ENCODE data around the gene VGLL4. TPM values are rescaled to one million over a fixed set of nuclear protein-coding genes. Genes with fewer than 3 reads are reported as not detected.

The VGLL4 gene
- total RNA-seq, 2 experiments from 2014 or later, result 54.4 to 60.2 TPM

GRCh38 chr3:11668243-11669235 lies 24.8 kb upstream of the VGLL4 start:
- TF ChIP-seq, protein P1, sequence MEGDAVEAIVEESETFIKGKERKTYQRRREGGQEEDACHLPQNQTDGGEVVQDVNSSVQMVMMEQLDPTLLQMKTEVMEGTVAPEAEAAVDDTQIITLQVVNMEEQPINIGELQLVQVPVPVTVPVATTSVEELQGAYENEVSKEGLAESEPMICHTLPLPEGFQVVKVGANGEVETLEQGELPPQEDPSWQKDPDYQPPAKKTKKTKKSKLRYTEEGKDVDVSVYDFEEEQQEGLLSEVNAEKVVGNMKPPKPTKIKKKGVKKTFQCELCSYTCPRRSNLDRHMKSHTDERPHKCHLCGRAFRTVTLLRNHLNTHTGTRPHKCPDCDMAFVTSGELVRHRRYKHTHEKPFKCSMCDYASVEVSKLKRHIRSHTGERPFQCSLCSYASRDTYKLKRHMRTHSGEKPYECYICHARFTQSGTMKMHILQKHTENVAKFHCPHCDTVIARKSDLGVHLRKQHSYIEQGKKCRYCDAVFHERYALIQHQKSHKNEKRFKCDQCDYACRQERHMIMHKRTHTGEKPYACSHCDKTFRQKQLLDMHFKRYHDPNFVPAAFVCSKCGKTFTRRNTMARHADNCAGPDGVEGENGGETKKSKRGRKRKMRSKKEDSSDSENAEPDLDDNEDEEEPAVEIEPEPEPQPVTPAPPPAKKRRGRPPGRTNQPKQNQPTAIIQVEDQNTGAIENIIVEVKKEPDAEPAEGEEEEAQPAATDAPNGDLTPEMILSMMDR (IDR thresholded peaks at IDR 0.05), result no peak
- H3K4me1 Mint-ChIP-seq (ENCODE audit: low read depth), result no peaks in the 10 kb centered on the region
- H3K27me3 Mint-ChIP-seq, result no peaks in the 10 kb centered on the region
- H3K9me3 Mint-ChIP-seq, result no peaks in the 10 kb centered on the region
- no peak for ATAC-seq
- CTCF ChIA-PET, result no interaction called here
- no peaks in the 10 kb centered on the region for H3K36me3 Mint-ChIP-seq (ENCODE audit: low read depth)
- intact Hi-C loops (cut with micrococcal nuclease), result no loop called here
- H3K27ac Mint-ChIP-seq, result no peak overlapping the region
- POLR2A ChIA-PET, result no interaction called here
- H3K4me3 Mint-ChIP-seq, result no peak overlapping the region
- DNase-seq, result no peak

- CTCF ChIA-PET, result no interaction called here
- Mint-ChIP-seq H3K9me3 (peaks cover 4% of the 10 kb centered on the region), H3K36me3 (ENCODE audit: low read depth) (peaks cover 3% of the 10 kb centered on the region), H3K4me3 (no peak overlapping the region), H3K27me3 (no peaks in the 10 kb centered on the region), H3K27ac (no peak overlapping the region), H3K4me1 (ENCODE audit: low read depth) (no peaks in the 10 kb centered on the region)
- ATAC-seq (no peak), DNase-seq (no peak)
- intact Hi-C loops (cut with micrococcal nuclease), result no loop called here
- POLR2A ChIA-PET, result interaction anchor here (0.9 kb wide), 1 partner anchor 9 kb away, joined by 3 read pairs; no protein-coding TSS in a partner anchor
- TF ChIP-seq, protein P1 (IDR thresholded peaks at IDR 0.05), result no peak
Observed at GRCh38 chr3:11665331-11665730, 21.6 kb upstream of the VGLL4 start.

DNA sequence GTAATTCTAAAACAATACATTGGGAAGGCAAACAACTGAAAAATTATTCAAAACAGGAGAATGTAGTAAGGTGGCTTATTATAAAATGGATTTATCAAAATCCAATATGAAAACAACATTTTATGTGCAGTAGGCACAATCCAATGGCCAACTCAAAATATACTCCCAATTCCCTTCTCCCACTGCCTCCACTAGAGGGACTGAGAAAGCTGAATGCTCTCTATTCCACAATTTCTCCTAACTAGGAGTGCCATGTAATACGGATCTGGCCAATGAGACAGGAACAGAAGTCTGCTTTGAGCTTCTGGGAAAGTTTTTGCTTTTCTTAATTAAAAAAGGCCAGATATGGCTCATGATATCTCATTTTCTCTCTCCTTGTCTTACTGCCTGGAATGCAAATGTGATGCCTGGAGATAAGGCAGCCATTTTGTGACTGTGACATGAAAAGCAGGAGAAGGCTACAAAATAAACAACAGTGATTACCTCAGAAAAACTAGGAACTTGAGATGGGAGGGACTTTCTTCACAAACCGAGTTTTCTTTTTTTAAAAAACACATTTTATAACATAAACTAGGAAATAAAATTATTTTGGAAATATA lies 18.8 kb upstream of the VGLL4 start:
- CTCF ChIA-PET, result interaction anchor here (1.0 to 1.7 kb wide), 6 partner anchors 10 to 327 kb away, joined by 3 to 4 read pairs (median 3); no protein-coding TSS in a partner anchor
- H3K9me3 Mint-ChIP-seq, result peaks cover 4% of the 10 kb centered on the region
- H3K4me1 Mint-ChIP-seq (ENCODE audit: low read depth), result no peaks in the 10 kb centered on the region
- peaks cover 3% of the 10 kb centered on the region for H3K36me3 Mint-ChIP-seq (ENCODE audit: low read depth)
- ATAC-seq (no peak), DNase-seq (no peak)
- intact Hi-C loops (cut with micrococcal nuclease), result no loop called here
- no peaks in the 10 kb centered on the region for H3K27me3 Mint-ChIP-seq
- H3K27ac Mint-ChIP-seq, result no peak overlapping the region
- POLR2A ChIA-PET, result interaction anchor here (1.0 kb wide), 1 partner anchor 10 kb away, joined by 3 read pairs; no protein-coding TSS in a partner anchor
- TF ChIP-seq, protein P1 (IDR thresholded peaks at IDR 0.05), result no peak
- no peak overlapping the region for H3K4me3 Mint-ChIP-seq

DNA sequence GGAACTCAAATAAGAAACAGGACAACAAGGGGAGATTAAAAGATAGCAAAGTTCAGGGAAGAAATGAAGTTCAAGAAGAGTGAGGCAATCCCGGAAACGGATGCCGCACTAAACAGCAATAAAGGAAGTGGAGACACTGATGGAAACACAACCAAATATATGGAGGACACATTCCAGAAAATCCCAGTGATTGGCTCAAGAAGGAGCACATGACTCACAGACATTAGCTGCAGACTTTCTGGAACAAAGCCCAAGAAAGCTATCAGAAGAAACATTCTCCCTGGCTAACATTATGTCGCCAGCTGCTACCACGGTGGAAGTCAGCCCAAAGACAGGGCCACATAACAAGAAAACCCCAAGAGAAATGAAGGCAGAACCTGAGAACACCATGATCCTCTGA lies 18.1 kb upstream of the VGLL4 start:
- TF ChIP-seq, protein P1 (IDR thresholded peaks at IDR 0.05), result no peak
- no peak for DNase-seq
- Mint-ChIP-seq H3K27me3 (no peaks in the 10 kb centered on the region), H3K4me1 (ENCODE audit: low read depth) (no peaks in the 10 kb centered on the region), H3K36me3 (ENCODE audit: low read depth) (peaks cover 3% of the 10 kb centered on the region), H3K27ac (no peak overlapping the region), H3K4me3 (no peak overlapping the region), H3K9me3 (peaks cover 4% of the 10 kb centered on the region)
- intact Hi-C loops (cut with micrococcal nuclease), result no loop called here
- ATAC-seq, result no peak
- ChIA-PET POLR2A (interaction anchor here (1.0 kb wide), 1 partner anchor 11 kb away, joined by 3 read pairs; no protein-coding TSS in a partner anchor), CTCF (interaction anchor here (0.6 to 1.7 kb wide), 7 partner anchors 11 to 461 kb away, joined by 3 to 4 read pairs (median 3); no protein-coding TSS in a partner anchor)

Data from activated CD8-positive, alpha-beta T cell treated with anti-CD3 and anti-CD28 coated beads for 36 hours (primary cell).